MCF 10A (cell line): Measurements from ENCODE around the gene PFKFB3. TPM values are rescaled to one million over a fixed set of nuclear protein-coding genes. Genes with fewer than 3 reads are reported as not detected.

Experiments
- BruUV-seq: library from RNA; stranded (reverse); fragments of 400-500 nt; replicated peaks from 2 replicates; lab custom pipeline; 2021; lab: Mats Ljungman, UMichigan
- CTCF ChIA-PET: fragments of 300-600 bp; sonication (Branson Sonifier 250); formaldehyde crosslinking; extraction: SDS; loops from one replicate; lab custom pipeline; 2021; ENCODE audit warnings: antibody characterized with exemption, inconsistent platforms; lab: Yijun Ruan, JAX
- POLR2A ChIA-PET: fragments of 300-600, 350-650 bp; sonication (Branson Sonifier 250); formaldehyde crosslinking; extraction: SDS; loops from one replicate; lab custom pipeline; 2020; ENCODE audit warnings: antibody characterized with exemption, inconsistent platforms; lab: Yijun Ruan, JAX
- DNase-seq: peaks from one replicate; pipeline ENCODE4 v3.0.0-alpha.2; 2018; ENCODE audit not compliant: unreplicated experiment
- H3K27ac Mint-ChIP-seq: one replicate; pipeline ENCODE4 v1.8.0; 2022; ENCODE audit warnings: mild to moderate bottlenecking, low read depth, mixed read lengths; ENCODE audit not compliant: unreplicated experiment
- H3K27me3 Mint-ChIP-seq: one replicate; pipeline ENCODE4 v1.8.0; 2022; ENCODE audit warnings: mixed read lengths; ENCODE audit not compliant: insufficient read depth, unreplicated experiment
- H3K36me3 Mint-ChIP-seq: one replicate; pipeline ENCODE4 v1.8.0; 2022; ENCODE audit warnings: mild to moderate bottlenecking, moderate library complexity, mixed read lengths; ENCODE audit not compliant: insufficient read depth, unreplicated experiment
- H3K4me1 Mint-ChIP-seq: one replicate; pipeline ENCODE4 v1.8.0; 2022; ENCODE audit warnings: mixed read lengths; ENCODE audit not compliant: insufficient read depth, unreplicated experiment
- H3K4me3 Mint-ChIP-seq: one replicate; pipeline ENCODE4 v1.8.0; 2022; ENCODE audit warnings: mild to moderate bottlenecking, moderate library complexity, mixed read lengths; ENCODE audit not compliant: unreplicated experiment
- H3K9me3 Mint-ChIP-seq: one replicate; pipeline ENCODE4 v1.8.0; 2022; ENCODE audit warnings: mixed read lengths; ENCODE audit not compliant: unreplicated experiment
- CTCF ChIP-seq: fragments of 200-600 bp; IDR thresholded peaks from one replicate; pipeline ENCODE4 v1.8.0; 2022; ENCODE audit warnings: antibody characterized with exemption, mild to moderate bottlenecking; ENCODE audit not compliant: unreplicated experiment
- intact Hi-C: fragments of 100-400 bp; cut with micrococcal nuclease; formaldehyde crosslinking; loops from 2 replicates; pipeline ENCODE4 v1.14.1; 2022
- total RNA-seq: library from RNA; stranded (reverse); gene quantifications from 2 replicates; pipeline ENCODE4 v1.2.3, GENCODE V29; 2022

Gene PFKFB3
- total RNA-seq, 1 experiment from 2014 or later = 15.8 TPM

DNA sequence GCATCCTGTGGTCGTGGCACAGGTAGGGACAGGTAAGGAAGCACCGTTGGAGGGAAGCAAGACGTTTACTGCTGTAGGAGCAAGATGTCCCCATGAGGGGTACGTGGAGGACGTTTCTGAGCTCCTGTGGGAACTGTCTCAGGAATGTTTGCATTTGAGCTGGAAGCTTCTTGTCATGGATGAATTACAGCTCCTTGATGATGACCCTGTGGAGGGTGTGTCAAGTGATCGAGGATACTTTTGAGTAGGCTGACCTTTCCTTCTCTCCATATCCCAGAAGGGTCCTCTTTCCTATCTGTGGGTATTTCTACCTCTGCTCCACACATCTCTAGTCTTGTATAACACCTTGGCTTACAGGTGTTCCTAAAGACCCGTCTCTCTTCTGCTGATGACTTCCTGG, 94.8 kb downstream of the PFKFB3 start:
- H3K36me3 Mint-ChIP-seq = no peaks in the 10 kb centered on the region
- no peaks in the 10 kb centered on the region for H3K27me3 Mint-ChIP-seq
- peaks cover 33% of the 10 kb centered on the region for H3K4me1 Mint-ChIP-seq
- ChIA-PET CTCF (interaction anchor here (1.8 kb wide), 1 partner anchor 104 kb away, joined by 5 read pairs; no protein-coding TSS in a partner anchor), POLR2A (interaction anchor here (0.6 to 1.2 kb wide), 2 partner anchors 104 to 1144 kb away, joined by 4 to 5 read pairs; no protein-coding TSS in a partner anchor)
- peak overlapping the region; percentile 68 for H3K27ac Mint-ChIP-seq
- H3K9me3 Mint-ChIP-seq = peaks cover 5% of the 10 kb centered on the region
- no TSS peak for BruUV-seq
- DNase-seq = no peak
- no peak overlapping the region for H3K4me3 Mint-ChIP-seq
- intact Hi-C loops = no loop called here
- no peak for TF ChIP-seq CTCF

- H3K4me3 Mint-ChIP-seq = no peak overlapping the region
- DNase-seq = no peak
- BruUV-seq = no TSS peak
- H3K4me1 Mint-ChIP-seq = peaks cover 33% of the 10 kb centered on the region
- H3K36me3 Mint-ChIP-seq = no peaks in the 10 kb centered on the region
- H3K9me3 Mint-ChIP-seq = peaks cover 5% of the 10 kb centered on the region
- no peak overlapping the region for H3K27ac Mint-ChIP-seq
- H3K27me3 Mint-ChIP-seq = no peaks in the 10 kb centered on the region
- TF ChIP-seq CTCF = no peak
- ChIA-PET CTCF (interaction anchor here (1.8 kb wide), 1 partner anchor 104 kb away, joined by 5 read pairs; no protein-coding TSS in a partner anchor), POLR2A (interaction anchor here (1.2 to 2.3 kb wide), 4 partner anchors 22 to 104 kb away, joined by 4 to 20 read pairs (median 8); no protein-coding TSS in a partner anchor)
- intact Hi-C loops = no loop called here
Observed at GRCh38 chr10:6297951-6298381, 95.2 kb downstream of the PFKFB3 start.

GRCh38 chr10:6298428-6298827, 95.7 kb downstream of the PFKFB3 start:
- no peak for DNase-seq
- BruUV-seq = no TSS peak
- CTCF ChIA-PET = interaction anchor here (0.6 to 1.3 kb wide), 2 partner anchors 79 to 108 kb away, joined by 3 to 6 read pairs; no protein-coding TSS in a partner anchor
- H3K4me3 Mint-ChIP-seq = no peak overlapping the region
- intact Hi-C loops = no loop called here
- peaks cover 5% of the 10 kb centered on the region for H3K9me3 Mint-ChIP-seq
- H3K36me3 Mint-ChIP-seq = no peaks in the 10 kb centered on the region
- H3K27ac Mint-ChIP-seq = no peak overlapping the region
- H3K4me1 Mint-ChIP-seq = peaks cover 33% of the 10 kb centered on the region
- POLR2A ChIA-PET = interaction anchor here (0.9 to 2.4 kb wide), 9 partner anchors 11 to 209 kb away, joined by 3 to 20 read pairs (median 4); no protein-coding TSS in a partner anchor
- TF ChIP-seq CTCF = no peak
- H3K27me3 Mint-ChIP-seq = no peaks in the 10 kb centered on the region

GRCh38 chr10:6299234-6299633, 96.5 kb downstream of the PFKFB3 start:
- ChIA-PET CTCF (interaction anchor here (0.6 to 1.9 kb wide), 3 partner anchors 17 to 107 kb away, joined by 3 to 12 read pairs (median 6); partner anchors contain the start of gene PFKFB3), POLR2A (interaction anchor here (0.9 to 2.4 kb wide), 11 partner anchors 11 to 210 kb away, joined by 3 to 20 read pairs (median 5); partner anchors contain the start of gene PFKFB3)
- intact Hi-C loops = no loop called here
- H3K4me1 Mint-ChIP-seq = peaks cover 33% of the 10 kb centered on the region
- peak overlapping the region; percentile 74 for H3K27ac Mint-ChIP-seq
- no peaks in the 10 kb centered on the region for H3K36me3 Mint-ChIP-seq
- TF ChIP-seq CTCF = no peak
- DNase-seq = peak; percentile 94
- peaks cover 3% of the 10 kb centered on the region for H3K9me3 Mint-ChIP-seq
- no TSS peak for BruUV-seq
- no peaks in the 10 kb centered on the region for H3K27me3 Mint-ChIP-seq
- H3K4me3 Mint-ChIP-seq = no peak overlapping the region
